Activated CD4-positive, alpha-beta T cell treated with anti-CD3 and anti-CD28 coated beads, Interleukin-2, amount 10 ng/mL, durations not matched to agents 7 days and 5 days (primary cell): ENCODE measurements around the gene TEKT3. TPM values are rescaled to one million over a fixed set of nuclear protein-coding genes. Genes with fewer than 3 reads are reported as not detected.

Source experiments
- CTCF ChIA-PET: fragments of 350-600 bp; sonication (Branson Sonifier 250); formaldehyde crosslinking; loops from one replicate; lab custom pipeline; 2021; ENCODE audit warnings: antibody characterized with exemption; lab: Charles Lee
- POLR2A ChIA-PET: fragments of 350-600 bp; sonication (Branson Sonifier 250); formaldehyde crosslinking; loops from one replicate; lab custom pipeline; 2021; ENCODE audit warnings: antibody characterized with exemption; lab: Charles Lee
- DNase-seq: peaks from one replicate; pipeline ENCODE4 v3.0.0-alpha.2; 2020
- H3K27ac Mint-ChIP-seq: one replicate; pipeline ENCODE4 v1.8.0; 2021; ENCODE audit warnings: mild to moderate bottlenecking, moderate library complexity, mixed read lengths
- H3K27me3 Mint-ChIP-seq: one replicate; pipeline ENCODE4 v1.8.0; 2021; ENCODE audit warnings: mixed read lengths
- H3K36me3 Mint-ChIP-seq: one replicate; pipeline ENCODE4 v1.8.0; 2021; ENCODE audit warnings: low read depth, mixed read lengths
- H3K4me1 Mint-ChIP-seq: one replicate; pipeline ENCODE4 v1.8.0; 2021; ENCODE audit warnings: mixed read lengths
- H3K4me3 Mint-ChIP-seq: one replicate; pipeline ENCODE4 v1.8.0; 2021; ENCODE audit warnings: mild to moderate bottlenecking, moderate library complexity, mixed read lengths
- H3K9me3 Mint-ChIP-seq: one replicate; pipeline ENCODE4 v1.8.0; 2021; ENCODE audit warnings: mixed read lengths
- total RNA-seq, 2 experiments: library from RNA; stranded (reverse); gene quantifications; one replicate each; pipeline ENCODE4 v1.2.3, GENCODE V29; 2021

Gene TEKT3
- total RNA-seq, 2 experiments from 2014 or later, result not detected

- no peak overlapping the region for H3K4me3 Mint-ChIP-seq
- H3K36me3 Mint-ChIP-seq, result no peaks in the 10 kb centered on the region
- H3K27ac Mint-ChIP-seq, result no peak overlapping the region
- no peaks in the 10 kb centered on the region for H3K9me3 Mint-ChIP-seq
- ChIA-PET POLR2A (no interaction called here), CTCF (interaction anchor here (1.6 kb wide), 1 partner anchor 56 kb away, joined by 3 read pairs; no protein-coding TSS in a partner anchor)
- H3K4me1 Mint-ChIP-seq, result peaks cover 16% of the 10 kb centered on the region
- no peak for DNase-seq
- peaks cover 40% of the 10 kb centered on the region for H3K27me3 Mint-ChIP-seq
These were observed 85.5 kb downstream of the TEKT3 start for GRCh38 chr17:15255713-15256454.

Other genes starting within 250 kb of the TEKT3 start
- not detected for gene PMP22, start 76.3 kb downstream of the TEKT3 start, total RNA-seq
- 1 to 10 TPM; 1.5 to 2.7 TPM for gene CDRT4, start 126.0 kb upstream of the TEKT3 start, total RNA-seq
- 1 to 10 TPM; 5.0 to 7.0 TPM for gene TVP23C, start 221.9 kb upstream of the TEKT3 start, total RNA-seq